ENCODE results near the gene CLTCL1. TPM values are rescaled to one million over a fixed set of nuclear protein-coding genes. Genes with fewer than 3 reads are reported as not detected.

Gene CLTCL1
- total RNA-seq, 3 donors from 2014 or later = 0.16 to 0.33 (median 0.18) TPM

- no peaks in the 10 kb centered on the region for H3K36me3 Mint-ChIP-seq (ENCODE audit: insufficient read depth)
- H3K9me3 Mint-ChIP-seq = no peaks in the 10 kb centered on the region
- no peak for ATAC-seq
- H3K27me3 Mint-ChIP-seq (ENCODE audit: low read depth) = no peaks in the 10 kb centered on the region
- no peak overlapping the region for H3K4me3 Mint-ChIP-seq
- no peak for DNase-seq
- H3K4me1 Mint-ChIP-seq (ENCODE audit: low read depth) = no peaks in the 10 kb centered on the region
Measured at GRCh38 chr22:19225560-19225959, 66.0 kb downstream of the CLTCL1 start.

- DNase-seq = no peak
- no peak for ATAC-seq
- no peaks in the 10 kb centered on the region for H3K4me1 Mint-ChIP-seq (ENCODE audit: low read depth)
- no peak overlapping the region for H3K4me3 Mint-ChIP-seq
- H3K9me3 Mint-ChIP-seq = no peaks in the 10 kb centered on the region
- no peaks in the 10 kb centered on the region for H3K36me3 Mint-ChIP-seq (ENCODE audit: insufficient read depth)
- no peaks in the 10 kb centered on the region for H3K27me3 Mint-ChIP-seq (ENCODE audit: low read depth)
Measured at GRCh38 chr22:19224985-19225384, 66.5 kb downstream of the CLTCL1 start.

- ATAC-seq (no peak), DNase-seq (no peak)
- no peaks in the 10 kb centered on the region for H3K9me3 Mint-ChIP-seq
- H3K4me3 Mint-ChIP-seq = no peak overlapping the region
- H3K36me3 Mint-ChIP-seq (ENCODE audit: insufficient read depth) = no peaks in the 10 kb centered on the region
- H3K27me3 Mint-ChIP-seq (ENCODE audit: low read depth) = no peaks in the 10 kb centered on the region
- no peaks in the 10 kb centered on the region for H3K4me1 Mint-ChIP-seq (ENCODE audit: low read depth)
Measured at GRCh38 chr22:19224557-19224956, 67.0 kb downstream of the CLTCL1 start.

- no peaks in the 10 kb centered on the region for H3K9me3 Mint-ChIP-seq
- DNase-seq = no peak
Measured at GRCh38 chr22:19223617-19224016, 67.9 kb downstream of the CLTCL1 start.

GRCh38 chr22:19223110-19223509 lies 68.4 kb downstream of the CLTCL1 start:
- no peaks in the 10 kb centered on the region for H3K36me3 Mint-ChIP-seq (ENCODE audit: insufficient read depth)
- ATAC-seq (no peak), DNase-seq (no peak)
- no peaks in the 10 kb centered on the region for H3K9me3 Mint-ChIP-seq
- no peaks in the 10 kb centered on the region for H3K27me3 Mint-ChIP-seq (ENCODE audit: low read depth)
- H3K4me3 Mint-ChIP-seq = no peak overlapping the region
- H3K4me1 Mint-ChIP-seq (ENCODE audit: low read depth) = peaks cover under 1% of the 10 kb centered on the region

More at GRCh38 chr22:19223617-19224016, 67.9 kb downstream of the CLTCL1 start:
- no peak for ATAC-seq
- Mint-ChIP-seq H3K36me3 (ENCODE audit: insufficient read depth) (no peaks in the 10 kb centered on the region), H3K4me1 (ENCODE audit: low read depth) (no peaks in the 10 kb centered on the region), H3K4me3 (no peak overlapping the region), H3K27me3 (ENCODE audit: low read depth) (no peaks in the 10 kb centered on the region)

GRCh38 chr22:19222242-19223005 lies 69.1 kb downstream of the CLTCL1 start:
- Mint-ChIP-seq H3K36me3 (ENCODE audit: insufficient read depth) (no peaks in the 10 kb centered on the region), H3K4me1 (ENCODE audit: low read depth) (peaks cover 3% of the 10 kb centered on the region), H3K9me3 (no peaks in the 10 kb centered on the region), H3K4me3 (no peak overlapping the region), H3K27me3 (ENCODE audit: low read depth) (no peaks in the 10 kb centered on the region)
- DNase-seq = no peak
- no peak for ATAC-seq

GRCh38 chr22:19220867-19221266 lies 70.7 kb downstream of the CLTCL1 start:
- ATAC-seq (no peak), DNase-seq (no peak)
- Mint-ChIP-seq H3K36me3 (ENCODE audit: insufficient read depth) (no peaks in the 10 kb centered on the region), H3K4me3 (no peak overlapping the region), H3K27me3 (ENCODE audit: low read depth) (no peaks in the 10 kb centered on the region), H3K9me3 (no peaks in the 10 kb centered on the region), H3K4me1 (ENCODE audit: low read depth) (peaks cover 3% of the 10 kb centered on the region)

GRCh38 chr22:19218541-19219233 lies 72.8 kb downstream of the CLTCL1 start:
- Mint-ChIP-seq H3K4me1 (ENCODE audit: low read depth) (peaks cover 3% of the 10 kb centered on the region), H3K27me3 (ENCODE audit: low read depth) (no peaks in the 10 kb centered on the region), H3K9me3 (no peaks in the 10 kb centered on the region), H3K36me3 (ENCODE audit: insufficient read depth) (no peaks in the 10 kb centered on the region), H3K4me3 (no peak overlapping the region)
- no peak for ATAC-seq
- no peak for DNase-seq

GRCh38 chr22:19216579-19216978 lies 74.9 kb downstream of the CLTCL1 start:
- Mint-ChIP-seq H3K36me3 (ENCODE audit: insufficient read depth) (no peaks in the 10 kb centered on the region), H3K27me3 (ENCODE audit: low read depth) (no peaks in the 10 kb centered on the region), H3K4me3 (no peak overlapping the region), H3K9me3 (no peaks in the 10 kb centered on the region), H3K4me1 (ENCODE audit: low read depth) (peaks cover 3% of the 10 kb centered on the region)
- ATAC-seq (no peak), DNase-seq (no peak)

GRCh38 chr22:19215360-19215759 lies 76.2 kb downstream of the CLTCL1 start:
- ATAC-seq = no peak

GRCh38 chr22:19214078-19214473 lies 77.4 kb downstream of the CLTCL1 start:
- DNase-seq = no peak
- H3K4me3 Mint-ChIP-seq = no peak overlapping the region
- no peak for ATAC-seq
- no peaks in the 10 kb centered on the region for H3K9me3 Mint-ChIP-seq
- H3K36me3 Mint-ChIP-seq (ENCODE audit: insufficient read depth) = no peaks in the 10 kb centered on the region
- peaks cover 3% of the 10 kb centered on the region for H3K4me1 Mint-ChIP-seq (ENCODE audit: low read depth)
- peaks cover 13% of the 10 kb centered on the region for H3K27me3 Mint-ChIP-seq (ENCODE audit: low read depth)

More at GRCh38 chr22:19215360-19215759, 76.2 kb downstream of the CLTCL1 start:
- Mint-ChIP-seq H3K9me3 (no peaks in the 10 kb centered on the region), H3K4me3 (no peak overlapping the region), H3K36me3 (ENCODE audit: insufficient read depth) (no peaks in the 10 kb centered on the region), H3K27me3 (ENCODE audit: low read depth) (peaks cover 4% of the 10 kb centered on the region), H3K4me1 (ENCODE audit: low read depth) (peaks cover 3% of the 10 kb centered on the region)
- no peak for DNase-seq

GRCh38 chr22:19213442-19214077 lies 78.0 kb downstream of the CLTCL1 start:
- DNase-seq = no peak
- no peak for ATAC-seq
- Mint-ChIP-seq H3K36me3 (ENCODE audit: insufficient read depth) (no peaks in the 10 kb centered on the region), H3K4me3 (no peak overlapping the region), H3K9me3 (no peaks in the 10 kb centered on the region), H3K4me1 (ENCODE audit: low read depth) (peaks cover 3% of the 10 kb centered on the region), H3K27me3 (ENCODE audit: low read depth) (peaks cover 16% of the 10 kb centered on the region)

GRCh38 chr22:19213001-19213400 lies 78.5 kb downstream of the CLTCL1 start:
- DNase-seq (no peak), ATAC-seq (no peak)
- H3K4me3 Mint-ChIP-seq = no peak overlapping the region
- no peaks in the 10 kb centered on the region for H3K9me3 Mint-ChIP-seq
- H3K27me3 Mint-ChIP-seq (ENCODE audit: low read depth) = peaks cover 21% of the 10 kb centered on the region
- H3K36me3 Mint-ChIP-seq (ENCODE audit: insufficient read depth) = no peaks in the 10 kb centered on the region
- H3K4me1 Mint-ChIP-seq (ENCODE audit: low read depth) = peaks cover 2% of the 10 kb centered on the region

GRCh38 chr22:19212302-19212870 lies 79.1 kb downstream of the CLTCL1 start:
- H3K36me3 Mint-ChIP-seq (ENCODE audit: insufficient read depth) = no peaks in the 10 kb centered on the region
- H3K4me1 Mint-ChIP-seq (ENCODE audit: low read depth) = no peaks in the 10 kb centered on the region
- H3K9me3 Mint-ChIP-seq = no peaks in the 10 kb centered on the region
- no peak for DNase-seq
- H3K27me3 Mint-ChIP-seq (ENCODE audit: low read depth) = peaks cover 23% of the 10 kb centered on the region
- no peak overlapping the region for H3K4me3 Mint-ChIP-seq
- no peak for ATAC-seq

All from activated T-cell treated with anti-CD3 and anti-CD28 coated beads, Interleukin-2, amount 50 U/mL, for 4 hours (primary cell).